CD14-positive monocyte (primary cell): ENCODE measurements around the gene KIF4A. TPM values are rescaled to one million over a fixed set of nuclear protein-coding genes. Genes with fewer than 3 reads are reported as not detected.

Experiments
- DNase-seq, 3 donors: peaks; one replicate each; pipeline ENCODE4 v3.0.0-alpha.2; 2011 to 2022
- H2AFZ ChIP-seq: 2 replicates; pipeline ENCODE4 v1.6.0; 2012; ENCODE audit warnings: mild to moderate bottlenecking, low read depth, low read length, inconsistent platforms; ENCODE audit not compliant: insufficient read depth, poor library complexity, severe bottlenecking
- H3K27ac ChIP-seq, 2 donors: 1 replicate in 1 of 2; 2 replicates in 1 of 2; pipeline ENCODE4 v1.5.1; 2012 to 2013; ENCODE audit warnings: low read length in 2 of 2, control low read depth in 1 of 2, inconsistent platforms in 1 of 2, low read depth in 1 of 2, mild to moderate bottlenecking in 1 of 2
- H3K27me3 ChIP-seq, 2 donors: one replicate each; pipeline versions ENCODE4 v1.6.0 to v1.6.1; 2011 to 2013; ENCODE audit warnings: low read length in 2 of 2; ENCODE audit not compliant: control insufficient read depth in 2 of 2, insufficient read depth in 2 of 2
- H3K36me3 ChIP-seq, 2 donors: replicated peaks in 1 of 2; 1 replicate in 1 of 2; 2 replicates in 1 of 2; pipeline versions ENCODE4 v1.5.1 to v1.6.1; 2012 to 2013; ENCODE audit warnings: low read length in 2 of 2, control low read depth in 1 of 2, inconsistent platforms in 1 of 2, mild to moderate bottlenecking in 1 of 2; ENCODE audit not compliant: insufficient read depth in 2 of 2, control insufficient read depth in 1 of 2
- H3K4me1 ChIP-seq, 2 donors: 1 replicate in 1 of 2; 2 replicates in 1 of 2; pipeline versions ENCODE4 v1.5.1 to v1.6.1; 2012 to 2013; ENCODE audit warnings: low read length in 2 of 2, control low read depth in 1 of 2, inconsistent platforms in 1 of 2, mild to moderate bottlenecking in 1 of 2, moderate library complexity in 1 of 2; ENCODE audit not compliant: insufficient read depth in 2 of 2, control insufficient read depth in 1 of 2
- H3K4me2 ChIP-seq: replicated peaks from 2 replicates; pipeline ENCODE3; 2012; ENCODE audit warnings: low read length, moderate library complexity, mild to moderate bottlenecking; ENCODE audit not compliant: poor library complexity, severe bottlenecking; ENCODE audit errors: extremely low read depth
- H3K4me3 ChIP-seq, 3 experiments: fragments of 200-600 bp in 1 of 3; sonication (generic) in 1 of 3; replicated peaks in 1 of 3; 1 replicate in 2 of 3; 2 replicates in 1 of 3; pipeline ENCODE4 v1.5.1; 2011 to 2013; ENCODE audit warnings: low read length in 3 of 3, mild to moderate bottlenecking in 3 of 3, control low read depth in 2 of 3, low read depth in 2 of 3, inconsistent platforms in 1 of 3, moderate library complexity in 1 of 3
- H3K79me2 ChIP-seq: 2 replicates; pipeline ENCODE4 v1.6.0; 2012; ENCODE audit warnings: mild to moderate bottlenecking, control low read depth, inconsistent platforms, low read length, moderate library complexity; ENCODE audit not compliant: insufficient read depth
- H3K9ac ChIP-seq: 2 replicates; pipeline ENCODE4 v1.6.0; 2017; ENCODE audit warnings: low read length, mild to moderate bottlenecking; ENCODE audit not compliant: insufficient read depth, poor library complexity, severe bottlenecking
- H3K9me3 ChIP-seq, 2 donors: replicated peaks in 1 of 2; 1 replicate in 1 of 2; 2 replicates in 1 of 2; pipeline versions ENCODE4 v1.5.1 to v1.6.1; 2012 to 2013; ENCODE audit warnings: low read length in 2 of 2, control low read depth in 1 of 2; ENCODE audit not compliant: control insufficient read depth in 1 of 2, insufficient read depth in 1 of 2
- H4K20me1 ChIP-seq: 2 replicates; pipeline ENCODE4 v1.6.0; 2012; ENCODE audit warnings: mild to moderate bottlenecking, low read length, control low read depth, moderate library complexity; ENCODE audit not compliant: insufficient read depth
- H3K27ac Mint-ChIP-seq, 7 donors: one replicate each; pipeline ENCODE4 v1.8.0; 2020; ENCODE audit warnings: mild to moderate bottlenecking in 7 of 7, mixed read lengths in 7 of 7, moderate library complexity in 6 of 7, inconsistent platforms in 2 of 7
- H3K27me3 Mint-ChIP-seq, 3 donors: one replicate each; pipeline ENCODE4 v1.8.0; 2021 to 2022; ENCODE audit warnings: low read depth in 3 of 3, mild to moderate bottlenecking in 3 of 3, mixed read lengths in 3 of 3, moderate library complexity in 3 of 3, inconsistent platforms in 1 of 3
- H3K36me3 Mint-ChIP-seq, 2 donors: one replicate each; pipeline ENCODE4 v1.8.0; 2020; ENCODE audit warnings: mixed read lengths in 2 of 2, inconsistent platforms in 1 of 2, mild to moderate bottlenecking in 1 of 2
- H3K4me1 Mint-ChIP-seq: one replicate; pipeline ENCODE4 v1.8.0; 2020; ENCODE audit warnings: mild to moderate bottlenecking, mixed read lengths
- H3K4me3 Mint-ChIP-seq, 2 donors: one replicate each; pipeline ENCODE4 v1.8.0; 2020; ENCODE audit warnings: mild to moderate bottlenecking in 2 of 2, mixed read lengths in 2 of 2, moderate library complexity in 1 of 2
- H3K9me3 Mint-ChIP-seq, 7 donors: one replicate each; pipeline ENCODE4 v1.8.0; 2020 to 2022; ENCODE audit warnings: mixed read lengths in 7 of 7, mild to moderate bottlenecking in 6 of 7, moderate library complexity in 6 of 7, inconsistent platforms in 2 of 7
- CTCF ChIP-seq: fragments of 200-600 bp; IDR thresholded peaks from one replicate; pipeline ENCODE4 v1.8.0; 2022; ENCODE audit warnings: antibody characterized with exemption, mild to moderate bottlenecking
- WGBS: methylation state at CpG from one replicate; pipeline ENCODE4 v1.1.5; 2013; ENCODE audit warnings: missing lambda C conversion rate; ENCODE audit not compliant: insufficient coverage; 5-methylcytosine and 5-hydroxymethylcytosine counted together
- intact Hi-C, 2 donors: fragments of 100-400 bp; cut with micrococcal nuclease; formaldehyde crosslinking; loops; one replicate each; pipeline versions ENCODE4 v1.15.0 to v1.15.1; 2023
- polyA plus RNA-seq, 3 donors: library from polyadenylated mRNA; depleted of rRNA in 1 of 3; unstranded in 2 of 3; stranded (reverse) in 1 of 3; fragments of 300-500 nt in 2 of 3; fragments of >200 nt in 1 of 3; fragmentation: Illumina TruSeq in 2 of 3; gene quantifications; 1 replicate in 2 of 3; 2 replicates in 1 of 3; pipeline ENCODE4 v1.2.3, GENCODE V29; 2012 to 2021

KIF4A gene
- polyA plus RNA-seq, 3 donors: 0.03 TPM; not detected in 2

DNA sequence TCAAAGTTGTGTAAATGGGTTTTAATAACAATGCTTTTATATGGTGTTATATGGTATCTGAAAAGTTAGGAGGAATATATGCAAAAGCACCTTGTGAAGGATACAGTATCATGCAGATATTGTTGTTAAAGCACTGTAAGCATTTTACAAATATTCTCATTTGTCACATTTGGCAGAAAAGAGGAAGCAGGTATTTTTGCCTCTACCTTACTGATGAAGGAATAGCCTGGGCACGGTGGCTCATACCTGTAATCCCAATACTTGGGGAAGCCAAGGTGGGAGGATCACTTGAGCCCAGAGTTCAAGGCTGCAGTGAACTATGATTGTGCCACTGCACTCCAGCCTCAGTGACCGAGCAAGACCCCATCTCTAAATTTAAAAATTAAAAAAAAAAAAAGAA lies 121.0 kb downstream of the KIF4A start:
- WGBS: no CpG with 5 or more reads among the region's 2 CpGs

DNA sequence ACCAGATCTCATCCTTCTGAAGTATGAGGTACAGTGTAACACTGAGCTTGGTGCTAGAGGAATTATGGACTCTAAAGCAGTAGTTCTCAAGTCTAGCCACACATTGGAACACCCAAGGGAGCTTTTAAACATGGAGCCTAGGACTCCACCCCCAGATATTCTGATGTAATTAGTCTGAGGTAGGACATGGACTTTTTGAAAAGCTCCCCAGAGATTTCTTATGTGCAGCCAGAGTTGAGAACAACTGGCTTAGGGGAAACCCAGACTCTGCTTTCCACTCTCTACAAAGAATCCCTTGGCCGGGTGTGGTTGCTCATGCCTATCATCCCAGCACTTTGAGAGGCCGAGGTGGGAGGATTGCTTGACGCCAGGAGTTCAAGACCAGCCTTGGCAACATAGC lies 121.6 kb downstream of the KIF4A start:
- Histone ChIP-seq H3K9ac (no peak overlapping the region), H2AFZ (no peak overlapping the region), H3K4me1 (no peaks in the 10 kb centered on the region), H3K9me3 (no peaks in the 10 kb centered on the region), H3K36me3 (peaks cover 18 to 38% of the 10 kb centered on the region in 2 donors), H3K4me2 (no peak overlapping the region), H3K4me3 (no peak overlapping the region), H3K27me3 (no peaks in the 10 kb centered on the region), H3K79me2 (no peaks in the 10 kb centered on the region), H4K20me1 (no peaks in the 10 kb centered on the region), H3K27ac (no peak overlapping the region)
- Mint-ChIP-seq H3K36me3 (peaks cover 14 to 39% of the 10 kb centered on the region in 2 donors), H3K4me3 (no peak overlapping the region), H3K9me3 (no peaks in the 10 kb centered on the region), H3K4me1 (no peaks in the 10 kb centered on the region), H3K27ac (no peak overlapping the region), H3K27me3 (peaks cover 0 to 4% (median 0%) of the 10 kb centered on the region in 3 donors)
- DNase-seq: no peak
- WGBS: no CpG with 5 or more reads among the region's 3 CpGs
- intact Hi-C loops: no loop called here
- no peak for TF ChIP-seq CTCF

More for the DNA sequence above, 121.0 kb downstream of the KIF4A start:
- Histone ChIP-seq H3K4me2 (no peak overlapping the region), H3K4me3 (no peak overlapping the region), H3K27me3 (no peaks in the 10 kb centered on the region), H3K9ac (no peak overlapping the region), H4K20me1 (no peaks in the 10 kb centered on the region), H3K4me1 (no peaks in the 10 kb centered on the region), H3K36me3 (peaks cover 18 to 44% of the 10 kb centered on the region in 2 donors), H3K79me2 (no peaks in the 10 kb centered on the region), H2AFZ (no peak overlapping the region), H3K9me3 (no peaks in the 10 kb centered on the region), H3K27ac (no peak overlapping the region)
- Mint-ChIP-seq H3K36me3 (peaks cover 14 to 38% of the 10 kb centered on the region in 2 donors), H3K27ac (no peak overlapping the region), H3K27me3 (peaks cover 0 to 1% (median 0%) of the 10 kb centered on the region in 3 donors), H3K4me1 (no peaks in the 10 kb centered on the region), H3K9me3 (no peaks in the 10 kb centered on the region), H3K4me3 (no peak overlapping the region)
- intact Hi-C loops: no loop called here
- DNase-seq: no peak
- TF ChIP-seq CTCF: no peak
